Bronchial epithelial cell (primary cell): ENCODE data around the gene FAT1. TPM values are rescaled to one million over a fixed set of nuclear protein-coding genes. Genes with fewer than 3 reads are reported as not detected.
A peak's percentile ranks its signal among the peaks of the same experiment; 100 is the strongest.

ENCODE experiments used
- DNase-seq: peaks from one replicate; pipeline ENCODE4 v3.0.0-alpha.2; 2010; ENCODE audit warnings: low read depth
- FAIRE-seq: peaks from 2 replicates; lab custom pipeline; 2011; peaks lifted over from hg19 to GRCh38; lab: Jason Lieb, UNC
- H3K27me3 ChIP-seq: 2 replicates; pipeline ENCODE4 v1.5.1; 2011; ENCODE audit warnings: low read length; ENCODE audit not compliant: control insufficient read depth, insufficient read depth
- H3K36me3 ChIP-seq: 2 replicates; pipeline ENCODE4 v1.5.1; 2011; ENCODE audit warnings: low read length; ENCODE audit not compliant: control insufficient read depth, insufficient read depth
- H3K4me3 ChIP-seq: 2 replicates; pipeline ENCODE4 v1.5.1; 2011; ENCODE audit warnings: mild to moderate bottlenecking, low read depth, low read length, control low read depth
- total RNA-seq: library from RNA; depleted of rRNA; stranded (reverse); fragments of >200 nt; gene quantifications from 2 replicates; pipeline ENCODE4 v1.2.1, GENCODE V29; 2014
- TF ChIP-seq, protein P1 (sequence below): IDR thresholded peaks from 2 replicates; pipeline ENCODE4 v1.5.1; 2011; ENCODE audit warnings: mild to moderate bottlenecking, moderate library complexity, low read length, control low read depth, inconsistent platforms; ENCODE audit not compliant: insufficient read depth, severe bottlenecking

FAT1 gene
- total RNA-seq, 1 donor from 2014 or later: 237 TPM

DNA sequence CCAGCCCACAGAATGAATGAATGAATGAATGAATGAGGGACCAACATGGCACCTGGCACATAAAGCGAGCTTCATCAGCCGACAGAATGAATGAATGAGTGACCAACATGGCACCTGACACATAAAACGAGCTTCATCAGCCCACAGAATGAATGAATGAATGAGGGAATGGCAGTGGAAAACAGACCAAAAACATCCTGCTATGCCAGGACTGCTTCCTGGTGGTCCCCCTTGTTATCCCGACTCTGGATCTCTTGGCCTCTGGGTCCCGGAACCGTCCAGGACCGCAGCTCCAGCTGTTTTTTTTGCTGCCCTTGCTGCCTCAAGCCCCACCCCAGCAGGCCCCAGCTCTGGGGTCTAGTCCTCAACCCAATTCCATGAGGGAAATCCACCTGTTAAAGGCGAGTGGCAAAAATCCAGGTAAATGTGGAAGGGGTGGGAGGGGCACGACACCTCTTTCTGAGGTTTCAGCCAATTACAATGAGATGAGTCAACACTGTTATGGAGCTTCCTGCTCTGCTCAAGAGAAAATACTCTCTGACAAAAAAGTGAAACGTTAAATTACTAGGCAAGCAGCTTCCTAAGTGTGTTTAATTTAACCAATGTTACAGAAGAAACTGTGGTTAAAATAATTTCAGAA, 96.3 kb downstream of the FAT1 start:
- Histone ChIP-seq H3K27me3 (no peaks in the 10 kb centered on the region), H3K36me3 (peaks cover 25% of the 10 kb centered on the region), H3K4me3 (no peak overlapping the region)
- FAIRE-seq: no peak
- DNase-seq: peak; percentile 42
- TF ChIP-seq, protein P1, sequence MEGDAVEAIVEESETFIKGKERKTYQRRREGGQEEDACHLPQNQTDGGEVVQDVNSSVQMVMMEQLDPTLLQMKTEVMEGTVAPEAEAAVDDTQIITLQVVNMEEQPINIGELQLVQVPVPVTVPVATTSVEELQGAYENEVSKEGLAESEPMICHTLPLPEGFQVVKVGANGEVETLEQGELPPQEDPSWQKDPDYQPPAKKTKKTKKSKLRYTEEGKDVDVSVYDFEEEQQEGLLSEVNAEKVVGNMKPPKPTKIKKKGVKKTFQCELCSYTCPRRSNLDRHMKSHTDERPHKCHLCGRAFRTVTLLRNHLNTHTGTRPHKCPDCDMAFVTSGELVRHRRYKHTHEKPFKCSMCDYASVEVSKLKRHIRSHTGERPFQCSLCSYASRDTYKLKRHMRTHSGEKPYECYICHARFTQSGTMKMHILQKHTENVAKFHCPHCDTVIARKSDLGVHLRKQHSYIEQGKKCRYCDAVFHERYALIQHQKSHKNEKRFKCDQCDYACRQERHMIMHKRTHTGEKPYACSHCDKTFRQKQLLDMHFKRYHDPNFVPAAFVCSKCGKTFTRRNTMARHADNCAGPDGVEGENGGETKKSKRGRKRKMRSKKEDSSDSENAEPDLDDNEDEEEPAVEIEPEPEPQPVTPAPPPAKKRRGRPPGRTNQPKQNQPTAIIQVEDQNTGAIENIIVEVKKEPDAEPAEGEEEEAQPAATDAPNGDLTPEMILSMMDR: no peak

DNA sequence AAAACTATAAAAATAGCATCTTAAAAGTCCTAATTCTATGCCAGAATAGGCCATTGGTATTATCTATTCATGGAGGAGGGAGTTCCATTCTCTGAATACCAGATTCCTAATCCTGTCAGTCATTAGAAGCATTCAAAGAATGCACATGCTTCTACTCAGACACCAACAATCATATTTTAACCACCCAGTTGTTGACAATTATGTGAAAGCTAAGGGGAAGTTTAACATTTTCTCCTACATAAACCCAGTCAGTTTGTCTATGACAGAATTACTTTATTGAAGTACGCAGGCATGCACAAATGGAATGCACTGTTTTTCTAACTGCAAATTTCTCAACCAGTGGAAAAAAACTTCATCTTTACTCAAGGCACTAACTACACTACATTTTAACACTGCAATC, 98.7 kb downstream of the FAT1 start:
- FAIRE-seq: no peak
- no peak for DNase-seq
- no peak overlapping the region for H3K4me3 ChIP-seq
- H3K36me3 ChIP-seq: peaks cover 25% of the 10 kb centered on the region
- TF ChIP-seq, protein P1: no peak
- H3K27me3 ChIP-seq: no peaks in the 10 kb centered on the region

DNA sequence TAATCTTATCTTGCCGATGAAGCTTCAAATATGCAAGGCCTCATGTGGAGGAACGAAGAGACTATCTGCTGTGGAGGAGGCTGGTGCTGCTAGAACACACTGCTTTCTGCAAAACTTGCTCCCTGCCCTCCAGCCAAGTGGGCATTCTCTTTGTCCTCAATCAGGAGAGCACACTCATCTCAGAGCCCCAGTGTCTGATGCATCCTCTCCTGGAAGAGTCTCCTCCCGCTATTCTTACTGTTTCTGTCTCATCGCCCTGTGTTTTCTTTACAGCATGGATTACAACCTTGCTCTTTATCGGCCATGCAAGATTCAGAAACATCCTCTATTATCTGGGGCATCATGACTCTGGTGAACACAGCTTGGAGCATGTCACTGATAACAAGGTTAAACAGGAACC, 100.1 kb downstream of the FAT1 start:
- H3K27me3 ChIP-seq: no peaks in the 10 kb centered on the region
- TF ChIP-seq, protein P1: no peak
- no peak for DNase-seq
- no peak overlapping the region for H3K4me3 ChIP-seq
- no peak for FAIRE-seq
- peaks cover 28% of the 10 kb centered on the region for H3K36me3 ChIP-seq

DNA sequence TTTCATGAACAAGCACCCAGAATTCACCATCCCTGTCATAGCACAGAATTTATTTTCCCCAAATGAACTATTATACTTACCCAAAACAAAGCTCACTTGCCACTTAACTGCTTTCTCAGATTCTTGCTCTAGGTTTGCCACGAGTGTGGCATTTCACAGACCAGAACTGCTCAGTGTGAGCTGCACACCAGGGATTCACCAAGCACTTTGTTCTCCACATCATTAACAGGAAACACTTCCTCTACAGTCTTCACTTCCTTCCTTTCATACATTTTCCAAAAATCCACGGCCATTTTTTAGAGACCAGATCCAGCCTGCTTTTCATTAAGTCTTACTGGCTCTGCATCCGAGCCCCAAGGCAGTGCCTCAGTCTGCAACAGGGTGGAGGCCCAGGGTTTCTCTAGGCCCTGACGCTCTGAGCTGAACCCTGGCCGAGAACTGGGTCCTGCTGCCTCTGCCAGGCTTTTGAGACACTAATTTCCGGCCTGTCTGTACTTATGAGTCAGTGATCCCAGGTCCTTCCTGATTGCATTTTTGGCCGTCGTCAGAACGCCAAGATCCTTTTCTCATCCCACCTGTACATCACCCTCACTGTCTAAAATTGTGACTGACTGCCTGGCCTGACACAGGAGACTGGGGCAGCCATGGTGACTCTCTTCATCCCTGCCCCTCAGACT, 100.7 kb downstream of the FAT1 start:
- Histone ChIP-seq H3K36me3 (peaks cover 24% of the 10 kb centered on the region), H3K4me3 (no peak overlapping the region), H3K27me3 (no peaks in the 10 kb centered on the region)
- FAIRE-seq: no peak
- TF ChIP-seq, protein P1: no peak
- no peak for DNase-seq

DNA sequence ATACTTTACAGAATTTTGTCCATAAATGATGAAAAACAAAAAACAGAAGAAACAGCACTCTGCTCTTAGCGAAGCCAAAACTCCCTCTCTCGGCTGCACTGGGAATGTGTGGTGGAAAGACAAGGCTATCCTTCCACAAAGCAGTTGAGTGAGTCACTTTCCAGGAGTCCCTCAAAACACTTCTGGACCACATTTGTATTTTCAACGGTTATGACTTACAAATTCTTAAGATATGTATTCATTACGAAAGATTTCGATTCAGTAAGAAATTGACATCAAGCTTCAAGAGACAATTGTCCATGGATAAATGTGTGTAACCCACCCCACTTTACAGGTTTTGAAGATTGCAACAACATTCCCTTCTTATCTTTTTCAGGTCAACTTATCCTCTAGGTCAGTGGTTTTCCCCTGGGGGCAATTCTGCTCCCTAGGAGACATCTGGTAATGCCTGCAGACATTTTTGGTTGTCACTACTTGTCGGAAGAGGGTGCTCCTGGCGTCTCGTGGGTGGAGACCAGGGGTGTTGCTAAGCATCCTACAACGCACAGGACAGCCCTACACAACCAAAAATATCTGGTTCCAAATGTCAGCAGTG, 101.6 kb downstream of the FAT1 start:
- Histone ChIP-seq H3K27me3 (no peaks in the 10 kb centered on the region), H3K36me3 (peaks cover 20% of the 10 kb centered on the region), H3K4me3 (no peak overlapping the region)
- TF ChIP-seq, protein P1: no peak
- no peak for FAIRE-seq
- DNase-seq: no peak
